ENCODE results near the gene STK10.

GRCh38 chr5:172029876-172030275 is 158.1 kb downstream of the STK10 start:
- TF ChIP-seq CTCF (IDR thresholded peaks at IDR 0.05; ENCODE audit: low read length) (no peak), EZH2 (IDR thresholded peaks at IDR 0.05; ENCODE audit: borderline replicate concordance, low read length) (no peak)
